IgD-negative memory B cell (primary cell): ENCODE measurements around the gene OPN4. TPM values are rescaled to one million over a fixed set of nuclear protein-coding genes. Genes with fewer than 3 reads are reported as not detected.

Experiments
- H3K27ac Mint-ChIP-seq, 3 donors: one replicate each; pipeline ENCODE4 v1.8.0; 2020 to 2022; ENCODE audit warnings: mild to moderate bottlenecking in 3 of 3, mixed read lengths in 3 of 3, moderate library complexity in 1 of 3
- H3K27me3 Mint-ChIP-seq: one replicate; pipeline ENCODE4 v1.8.0; 2021; ENCODE audit warnings: mixed read lengths
- H3K36me3 Mint-ChIP-seq: one replicate; pipeline ENCODE4 v1.8.0; 2020; ENCODE audit warnings: mild to moderate bottlenecking, mixed read lengths
- H3K4me1 Mint-ChIP-seq, 3 donors: one replicate each; pipeline ENCODE4 v1.8.0; 2020 to 2022; ENCODE audit warnings: mixed read lengths in 3 of 3, mild to moderate bottlenecking in 1 of 3
- H3K4me3 Mint-ChIP-seq, 4 donors: one replicate each; pipeline ENCODE4 v1.8.0; 2020 to 2022; ENCODE audit warnings: mild to moderate bottlenecking in 4 of 4, mixed read lengths in 4 of 4, moderate library complexity in 3 of 4
- H3K9me3 Mint-ChIP-seq, 3 donors: one replicate each; pipeline ENCODE4 v1.8.0; 2020 to 2021; ENCODE audit warnings: mixed read lengths in 3 of 3, mild to moderate bottlenecking in 1 of 3
- polyA plus RNA-seq: library from polyadenylated mRNA; unstranded; fragments of 300-500 nt; fragmentation: Illumina TruSeq; gene quantifications from one replicate; pipeline ENCODE4 v1.2.3, GENCODE V29; 2021

Gene OPN4
- polyA plus RNA-seq, 1 donor from 2014 or later = not detected

DNA sequence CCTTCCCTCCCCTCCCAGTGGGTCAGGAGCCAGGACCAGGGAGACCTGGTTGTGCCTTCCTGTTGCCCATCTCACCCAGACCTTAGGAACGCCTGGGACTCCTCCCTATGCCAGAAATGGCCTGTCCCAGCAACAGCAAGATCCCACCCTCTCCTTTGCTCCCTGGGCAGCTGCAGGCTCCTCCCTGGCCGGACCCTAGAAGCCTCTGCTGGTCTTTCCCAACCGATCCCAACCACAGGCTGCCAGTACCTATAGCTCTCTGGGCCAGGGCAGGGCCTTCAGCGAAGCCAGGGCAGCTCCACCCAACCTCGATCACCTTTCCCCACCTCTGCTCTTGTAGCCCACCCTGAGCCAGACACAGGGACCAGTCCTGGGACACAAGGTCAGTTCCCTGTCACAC lies 35.9 kb downstream of the OPN4 start:
- H3K4me1 Mint-ChIP-seq = peaks cover 0 to 5% (median 3%) of the 10 kb centered on the region in 3 donors
- H3K9me3 Mint-ChIP-seq = no peaks in the 10 kb centered on the region
- H3K27me3 Mint-ChIP-seq = peaks cover 8% of the 10 kb centered on the region
- peak overlapping the region in 1 of 4 donors; percentile 9 for H3K4me3 Mint-ChIP-seq
- H3K36me3 Mint-ChIP-seq = no peaks in the 10 kb centered on the region
- no peak overlapping the region for H3K27ac Mint-ChIP-seq

GRCh38 chr10:86690657-86691084 lies 36.3 kb downstream of the OPN4 start:
- Mint-ChIP-seq H3K27ac (no peak overlapping the region), H3K27me3 (peaks cover 5% of the 10 kb centered on the region), H3K4me3 (no peak overlapping the region), H3K4me1 (peaks cover 0 to 5% (median 3%) of the 10 kb centered on the region in 3 donors), H3K9me3 (no peaks in the 10 kb centered on the region), H3K36me3 (no peaks in the 10 kb centered on the region)

DNA sequence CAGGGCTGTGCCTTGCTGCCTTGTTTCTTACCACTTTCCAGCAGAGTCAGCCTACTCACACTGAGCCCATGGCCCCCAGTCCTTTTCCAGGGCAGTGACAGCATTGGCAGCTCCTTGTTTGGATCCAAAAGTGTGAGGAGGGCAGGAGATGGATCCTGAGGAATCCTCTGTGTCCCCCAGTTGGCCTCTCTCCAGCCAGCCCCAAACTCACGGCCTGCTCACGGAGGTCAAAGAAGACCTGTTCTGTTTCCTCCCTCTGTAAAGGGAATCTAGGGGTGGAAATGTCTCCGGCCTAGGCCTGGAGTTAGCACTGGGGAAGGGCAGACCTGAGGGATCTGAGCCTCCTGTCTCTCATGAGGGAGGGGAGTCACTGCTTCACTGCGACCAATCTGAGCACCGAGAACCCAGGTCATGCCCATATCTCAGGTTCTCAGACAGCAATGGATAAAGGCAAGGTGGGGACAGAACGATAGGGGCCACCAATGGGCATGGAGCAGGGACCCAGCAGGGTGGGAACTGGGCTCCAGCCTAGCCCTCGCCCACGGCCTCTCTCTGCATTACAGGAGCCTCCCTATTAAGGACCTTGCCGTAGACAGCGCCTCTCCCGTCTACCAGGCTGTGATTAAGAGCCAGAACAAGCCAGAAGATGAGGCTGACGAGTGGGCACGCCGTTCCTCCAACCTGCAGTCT lies 37.1 kb downstream of the OPN4 start:
- H3K36me3 Mint-ChIP-seq = no peaks in the 10 kb centered on the region
- H3K27ac Mint-ChIP-seq = no peak overlapping the region
- H3K4me3 Mint-ChIP-seq = no peak overlapping the region
- H3K9me3 Mint-ChIP-seq = no peaks in the 10 kb centered on the region
- peaks cover 5% of the 10 kb centered on the region for H3K27me3 Mint-ChIP-seq
- peaks cover 0 to 5% (median 3%) of the 10 kb centered on the region in 3 donors for H3K4me1 Mint-ChIP-seq

GRCh38 chr10:86692023-86692514 lies 37.7 kb downstream of the OPN4 start:
- H3K4me3 Mint-ChIP-seq = peak overlapping the region in 1 of 4 donors; percentile 28
- peaks cover 0 to 5% (median 3%) of the 10 kb centered on the region in 3 donors for H3K4me1 Mint-ChIP-seq
- H3K36me3 Mint-ChIP-seq = no peaks in the 10 kb centered on the region
- peaks cover 2% of the 10 kb centered on the region for H3K27me3 Mint-ChIP-seq
- no peaks in the 10 kb centered on the region for H3K9me3 Mint-ChIP-seq
- H3K27ac Mint-ChIP-seq = no peak overlapping the region

- Mint-ChIP-seq H3K4me3 (no peak overlapping the region), H3K27me3 (peaks cover 2% of the 10 kb centered on the region), H3K36me3 (no peaks in the 10 kb centered on the region), H3K9me3 (no peaks in the 10 kb centered on the region), H3K27ac (no peak overlapping the region), H3K4me1 (peaks cover 0 to 5% (median 3%) of the 10 kb centered on the region in 3 donors)
Measured at GRCh38 chr10:86692664-86693063, 38.3 kb downstream of the OPN4 start.

GRCh38 chr10:86693275-86693674 lies 38.9 kb downstream of the OPN4 start:
- Mint-ChIP-seq H3K27ac (no peak overlapping the region), H3K4me3 (no peak overlapping the region), H3K4me1 (peaks cover 0 to 4% (median 3%) of the 10 kb centered on the region in 3 donors), H3K36me3 (no peaks in the 10 kb centered on the region), H3K27me3 (peaks cover 7% of the 10 kb centered on the region), H3K9me3 (no peaks in the 10 kb centered on the region)

DNA sequence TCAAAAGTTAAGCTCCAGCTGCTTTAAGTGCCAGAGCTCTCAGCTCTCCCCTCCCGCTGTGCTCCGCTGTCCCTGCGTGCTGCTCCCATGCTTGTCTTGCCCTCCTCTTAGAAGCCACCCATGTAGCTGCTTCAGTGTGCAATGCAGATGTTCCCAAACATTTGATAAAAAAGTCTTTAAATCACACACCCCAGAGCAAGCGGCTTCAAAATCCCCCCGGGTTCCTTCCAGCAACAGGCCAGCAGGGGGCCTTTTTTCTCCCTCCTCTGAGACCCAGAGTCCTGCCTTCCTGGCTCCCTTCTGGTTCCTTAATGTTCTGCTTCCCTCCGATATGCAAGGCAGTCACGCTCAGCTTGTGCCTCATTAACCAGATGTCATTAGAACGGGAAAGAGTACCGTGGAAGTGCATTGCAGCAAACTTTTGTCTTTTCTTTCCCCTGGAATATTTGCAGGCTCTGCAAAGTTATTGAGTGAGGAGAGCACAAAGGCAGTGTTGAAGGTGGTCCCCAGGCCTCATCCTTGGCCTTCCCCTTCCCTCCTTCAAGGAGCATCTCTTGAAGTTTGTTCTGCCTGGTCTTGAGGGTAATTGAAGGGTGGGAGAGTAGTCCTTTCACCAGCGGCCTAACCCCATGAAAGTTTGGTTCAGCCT lies 39.5 kb downstream of the OPN4 start:
- Mint-ChIP-seq H3K27me3 (peaks cover 7% of the 10 kb centered on the region), H3K27ac (no peak overlapping the region), H3K9me3 (no peaks in the 10 kb centered on the region), H3K36me3 (no peaks in the 10 kb centered on the region), H3K4me1 (peaks cover 0 to 3% (median 2%) of the 10 kb centered on the region in 3 donors), H3K4me3 (no peak overlapping the region)

- Mint-ChIP-seq H3K27ac (no peak overlapping the region), H3K9me3 (no peaks in the 10 kb centered on the region), H3K27me3 (peaks cover 5% of the 10 kb centered on the region), H3K4me3 (no peak overlapping the region), H3K36me3 (no peaks in the 10 kb centered on the region), H3K4me1 (peaks cover 0 to 3% (median 1%) of the 10 kb centered on the region in 3 donors)
Measured at GRCh38 chr10:86698207-86698940, 44.0 kb downstream of the OPN4 start.

- no peaks in the 10 kb centered on the region for H3K9me3 Mint-ChIP-seq
- peaks cover 5% of the 10 kb centered on the region for H3K27me3 Mint-ChIP-seq
- no peak overlapping the region for H3K27ac Mint-ChIP-seq
- no peak overlapping the region for H3K4me3 Mint-ChIP-seq
- no peaks in the 10 kb centered on the region for H3K4me1 Mint-ChIP-seq
- no peaks in the 10 kb centered on the region for H3K36me3 Mint-ChIP-seq
Measured at GRCh38 chr10:86699125-86699524, 44.8 kb downstream of the OPN4 start.

- no peaks in the 10 kb centered on the region for H3K9me3 Mint-ChIP-seq
- H3K4me1 Mint-ChIP-seq = no peaks in the 10 kb centered on the region
- H3K4me3 Mint-ChIP-seq = no peak overlapping the region
- H3K27ac Mint-ChIP-seq = no peak overlapping the region
- no peaks in the 10 kb centered on the region for H3K36me3 Mint-ChIP-seq
- H3K27me3 Mint-ChIP-seq = peaks cover 5% of the 10 kb centered on the region
Measured at GRCh38 chr10:86699541-86699940, 45.2 kb downstream of the OPN4 start.

GRCh38 chr10:86699991-86700840 lies 45.9 kb downstream of the OPN4 start:
- Mint-ChIP-seq H3K4me1 (no peaks in the 10 kb centered on the region), H3K27me3 (peaks cover 5% of the 10 kb centered on the region), H3K36me3 (no peaks in the 10 kb centered on the region), H3K27ac (no peak overlapping the region), H3K4me3 (no peak overlapping the region), H3K9me3 (no peaks in the 10 kb centered on the region)

- H3K27ac Mint-ChIP-seq = peak overlapping the region in 1 of 3 donors; percentile 33
- no peaks in the 10 kb centered on the region for H3K36me3 Mint-ChIP-seq
- H3K4me3 Mint-ChIP-seq = no peak overlapping the region
- peaks cover 5% of the 10 kb centered on the region for H3K27me3 Mint-ChIP-seq
- H3K9me3 Mint-ChIP-seq = no peaks in the 10 kb centered on the region
- H3K4me1 Mint-ChIP-seq = no peaks in the 10 kb centered on the region
Measured at GRCh38 chr10:86700851-86701617, 46.7 kb downstream of the OPN4 start.

DNA sequence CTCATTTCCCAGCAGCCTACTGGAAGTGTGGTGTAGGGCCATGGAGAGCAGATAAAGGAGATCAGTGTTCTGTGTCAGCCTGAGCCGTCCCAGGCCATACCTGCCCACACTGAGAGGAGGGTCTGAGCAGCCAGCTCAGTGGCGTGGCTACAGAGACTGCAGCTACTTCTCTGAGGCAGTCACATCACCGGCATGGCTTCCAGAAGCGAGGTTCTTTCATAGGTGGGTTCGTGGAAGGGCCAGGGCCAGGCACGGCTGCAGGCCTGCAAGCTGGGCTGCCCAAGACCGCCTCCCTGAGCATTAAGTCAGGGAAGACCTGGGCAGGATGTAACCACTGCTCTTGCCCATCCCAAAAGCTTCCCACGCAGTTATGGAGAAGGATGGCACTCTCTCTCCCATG lies 48.8 kb downstream of the OPN4 start:
- H3K36me3 Mint-ChIP-seq = no peaks in the 10 kb centered on the region
- H3K27ac Mint-ChIP-seq = no peak overlapping the region
- no peak overlapping the region for H3K4me3 Mint-ChIP-seq
- no peaks in the 10 kb centered on the region for H3K9me3 Mint-ChIP-seq
- H3K27me3 Mint-ChIP-seq = peaks cover 2% of the 10 kb centered on the region
- no peaks in the 10 kb centered on the region for H3K4me1 Mint-ChIP-seq

- no peaks in the 10 kb centered on the region for H3K36me3 Mint-ChIP-seq
- no peak overlapping the region for H3K27ac Mint-ChIP-seq
- no peak overlapping the region for H3K4me3 Mint-ChIP-seq
- H3K4me1 Mint-ChIP-seq = no peaks in the 10 kb centered on the region
- no peaks in the 10 kb centered on the region for H3K9me3 Mint-ChIP-seq
- peaks cover 2% of the 10 kb centered on the region for H3K27me3 Mint-ChIP-seq
Measured at GRCh38 chr10:86705139-86705538, 50.8 kb downstream of the OPN4 start.
